HG03469 (cell line): Measurements from ENCODE around the gene TP73.
"Not testable (repeated sequence)": the region's sequence is repeated elsewhere in the genome, so short reads cannot be mapped to it uniquely, and the experiment has no call there.

Experiments
- ATAC-seq: cut with Tn5 transposase; IDR thresholded peaks from one replicate; pipeline ENCODE4 v1.9.1; 2021; ENCODE audit warnings: mild to moderate bottlenecking, moderate library complexity, moderate number of reproducible peaks; ENCODE audit not compliant: unreplicated experiment

TP73 gene

GRCh38 chr1:3738943-3739342 is 86.6 kb downstream of the TP73 start:
- no peak for ATAC-seq

- no peak for ATAC-seq
These were observed 87.7 kb downstream of the TP73 start for GRCh38 chr1:3740042-3740441.

- no peak for ATAC-seq
These were observed 88.4 kb downstream of the TP73 start for GRCh38 chr1:3740752-3741151.

GRCh38 chr1:3741566-3742438 is 89.5 kb downstream of the TP73 start:
- no peak for ATAC-seq

- no peak for ATAC-seq
These were observed 90.4 kb downstream of the TP73 start for GRCh38 chr1:3742439-3743298.

GRCh38 chr1:3743421-3743820 is 91.1 kb downstream of the TP73 start:
- no peak for ATAC-seq

GRCh38 chr1:3743826-3744225 is 91.5 kb downstream of the TP73 start:
- no peak for ATAC-seq

GRCh38 chr1:3744646-3745045 is 92.3 kb downstream of the TP73 start:
- ATAC-seq = no peak

- no peak for ATAC-seq
These were observed 92.8 kb downstream of the TP73 start for GRCh38 chr1:3745071-3745470.

GRCh38 chr1:3745590-3746381 is 93.5 kb downstream of the TP73 start:
- ATAC-seq = no peak

GRCh38 chr1:3746389-3746829 is 94.1 kb downstream of the TP73 start:
- no peak for ATAC-seq

GRCh38 chr1:3746830-3747521 is 94.7 kb downstream of the TP73 start:
- no peak for ATAC-seq

GRCh38 chr1:3747522-3747848 is 95.2 kb downstream of the TP73 start:
- ATAC-seq = no peak

- no peak for ATAC-seq
These were observed 95.6 kb downstream of the TP73 start for GRCh38 chr1:3747903-3748302.

- not testable (repeated sequence) for ATAC-seq
These were observed 96.1 kb downstream of the TP73 start for GRCh38 chr1:3748316-3748900.

- ATAC-seq = no peak
These were observed 97.2 kb downstream of the TP73 start for GRCh38 chr1:3749512-3749911.

- ATAC-seq = no peak
These were observed 98.4 kb downstream of the TP73 start for GRCh38 chr1:3750741-3751140.

- no peak for ATAC-seq
These were observed 100.2 kb downstream of the TP73 start, which contains the start of gene CCDC27 for GRCh38 chr1:3752400-3752945. TSS of gene CCDC27 (plus strand) at chr1:3752450. CDS start at chr1:3752482, 32 bp downstream.

GRCh38 chr1:3753656-3754454 is 101.5 kb downstream of the TP73 start:
- ATAC-seq = no peak
